Measurements from ENCODE around the gene NHP2. TPM values are rescaled to one million over a fixed set of nuclear protein-coding genes. Genes with fewer than 3 reads are reported as not detected.

Gene NHP2
- polyA plus RNA-seq, 2 of the 4 experiments (the other 2 are of a cell fraction) = 205 to 553 TPM

GRCh38 chr5:178123094-178123965, 30.4 kb downstream of the NHP2 start:
- 87% methylated on average over 11 of the region's 13 CpGs for WGBS (ENCODE audit: missing lambda C conversion rate)
- Histone ChIP-seq H3K4me2 (no peak overlapping the region), H3K4me1 (no peaks in the 10 kb centered on the region), H3K4me3 (no peak overlapping the region), H3K9me3 (no peaks in the 10 kb centered on the region), H3K27ac (no peak overlapping the region)
- CTCF ChIA-PET = interaction anchor here (0.7 to 4.3 kb wide), 7 partner anchors 13 to 77 kb away, joined by 3 to 33 read pairs (median 4); no protein-coding TSS in a partner anchor
- ATAC-seq (no peak), DNase-seq (ENCODE audit: low read depth in 1 of 2, low spot score in 1 of 2) (no peak), FAIRE-seq (no peak)
- POLR2A ChIA-PET = no interaction called here
- TF ChIP-seq JUN (IDR thresholded peaks at IDR 0.05) (no peak), ESRRA (IDR thresholded peaks at IDR 0.05; ENCODE audit: borderline replicate concordance, low read length) (no peak), POLR2A (IDR thresholded peaks at IDR 0.05; ENCODE audit: low read length) (no peak), SMC3 (IDR thresholded peaks at IDR 0.05) (no peak), TP53 (CRISPR knock-in tag; IDR thresholded peaks at IDR 0.05) (no peak), POLR2AphosphoS2 (conservative IDR thresholded peaks at IDR 0.05; ENCODE audit: low read length) (no peak), RNF2 (IDR thresholded peaks at IDR 0.05; ENCODE audit: borderline replicate concordance, low read depth) (no peak), CBX8 (IDR thresholded peaks at IDR 0.05) (no peak), NFE2L2 (conservative IDR thresholded peaks at IDR 0.05; ENCODE audit: low read length) (no peak)

GRCh38 chr5:178122346-178122745, 31.3 kb downstream of the NHP2 start:
- no peaks in the 10 kb centered on the region for H3K4me1 ChIP-seq
- FAIRE-seq (no peak), DNase-seq (ENCODE audit: low read depth in 1 of 2, low spot score in 1 of 2) (no peak), ATAC-seq (no peak; a peak in 1 of 6 replicates)
- ChIA-PET POLR2A (no interaction called here), CTCF (interaction anchor here (0.7 to 4.3 kb wide), 8 partner anchors 11 to 1490 kb away, joined by 3 to 33 read pairs (median 4); no protein-coding TSS in a partner anchor)
- TF ChIP-seq CTCF (IDR thresholded peaks at IDR 0.05) (no peak), EP300 (IDR thresholded peaks at IDR 0.05) (no peak), FOXS1 (CRISPR knock-in tag; IDR thresholded peaks at IDR 0.05) (no peak), FOSL2 (IDR thresholded peaks at IDR 0.05) (no peak), FOSL2 (CRISPR knock-in tag; IDR thresholded peaks at IDR 0.05) (no peak), PHF8 (IDR thresholded peaks at IDR 0.05; ENCODE audit: borderline replicate concordance, low read depth) (no peak), ELK1 (IDR thresholded peaks at IDR 0.05; ENCODE audit: low read depth, low read length) (no peak), EHMT2 (IDR thresholded peaks at IDR 0.05; ENCODE audit: low read depth) (no peak), CBX2 (IDR thresholded peaks at IDR 0.05; ENCODE audit: borderline replicate concordance, low read depth) (no peak), CHD2 (IDR thresholded peaks at IDR 0.05; ENCODE audit: low read length, partially characterized antibody) (no peak), TP53 (CRISPR knock-in tag; IDR thresholded peaks at IDR 0.05) (no peak), HMGXB4 (CRISPR knock-in tag; IDR thresholded peaks at IDR 0.05; ENCODE audit: borderline replicate concordance) (no peak), NPAS2 (CRISPR knock-in tag; IDR thresholded peaks at IDR 0.05; ENCODE audit: borderline replicate concordance) (no peak), REST (IDR thresholded peaks at IDR 0.05) (no peak), JUNB (IDR thresholded peaks at IDR 0.05) (no peak)
- H3K4me3 ChIP-seq = no peak overlapping the region
- H3K27ac ChIP-seq = no peak overlapping the region
- WGBS (ENCODE audit: missing lambda C conversion rate) = 70% methylated on average over 5 of the region's 5 CpGs
- H3K9me3 ChIP-seq = no peaks in the 10 kb centered on the region
- no peak overlapping the region for H3K4me2 ChIP-seq

Data from A549 (cell line).